HAP-1 (cell line): ENCODE data around the gene CNTNAP3.
"Not testable (repeated sequence)": the region's sequence is repeated elsewhere in the genome, so short reads cannot be mapped to it uniquely, and the experiment has no call there.

Source experiments
- DNase-seq, 2 experiments: peaks; one replicate each; pipeline ENCODE4 v3.0.0-alpha.2; 2016 to 2020; ENCODE audit warnings: low spot score in 2 of 2
- H3K27me3 ChIP-seq: fragments of 250-450 bp; sonication (Bioruptor Pico); 2 replicates; pipeline ENCODE4 v1.5.1; 2020; ENCODE audit warnings: low read depth, mild to moderate bottlenecking, moderate library complexity
- H3K36me3 ChIP-seq: fragments of 250-450 bp; sonication (Bioruptor Pico); replicated peaks from 2 replicates; pipeline ENCODE4 v1.5.1; 2020; ENCODE audit warnings: mild to moderate bottlenecking
- H3K4me1 ChIP-seq: fragments of 250-450 bp; sonication (Bioruptor Pico); 2 replicates; pipeline ENCODE4 v1.5.1; 2020; ENCODE audit warnings: mild to moderate bottlenecking
- H3K4me3 ChIP-seq: fragments of 250-450 bp; sonication (Bioruptor Pico); 2 replicates; pipeline ENCODE4 v1.5.1; 2020; ENCODE audit warnings: mild to moderate bottlenecking, moderate library complexity
- H3K9me3 ChIP-seq: fragments of 250-450 bp; sonication (Bioruptor Pico); 2 replicates; pipeline ENCODE4 v1.5.1; 2020; ENCODE audit warnings: mild to moderate bottlenecking, moderate library complexity
- in situ Hi-C: fragments of 300-500 bp; cut with MboI; formaldehyde crosslinking; loops from 3 replicates; pipeline ENCODE4 v1.14.3; 2020; ENCODE audit warnings: low sequenced_read_pairs, inconsistent platforms, mixed read lengths

Gene CNTNAP3

DNA sequence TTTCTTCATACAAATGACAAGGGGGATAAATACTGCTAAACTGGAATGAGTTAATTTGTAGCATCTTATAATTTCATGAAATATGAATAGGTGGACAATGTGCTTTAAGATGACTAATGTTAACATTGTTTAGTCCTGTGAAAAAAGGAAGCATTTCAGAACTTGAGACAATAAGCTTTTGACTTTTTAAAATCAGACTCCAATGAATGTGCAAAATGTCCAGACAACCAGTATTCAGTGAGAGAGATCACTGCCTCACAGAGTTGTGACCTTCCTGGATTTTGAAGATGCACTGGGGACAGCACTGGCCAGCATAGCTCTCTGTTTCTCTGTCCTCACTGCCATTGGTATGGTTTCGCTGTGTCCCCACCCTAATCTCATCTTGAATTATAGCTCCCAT is 249.7 kb downstream of the CNTNAP3 start:
- H3K9me3 ChIP-seq, H3K36me3 ChIP-seq, H3K4me1 ChIP-seq, DNase-seq, H3K4me3 ChIP-seq, in situ Hi-C loops, H3K27me3 ChIP-seq: not testable (repeated sequence)

DNA sequence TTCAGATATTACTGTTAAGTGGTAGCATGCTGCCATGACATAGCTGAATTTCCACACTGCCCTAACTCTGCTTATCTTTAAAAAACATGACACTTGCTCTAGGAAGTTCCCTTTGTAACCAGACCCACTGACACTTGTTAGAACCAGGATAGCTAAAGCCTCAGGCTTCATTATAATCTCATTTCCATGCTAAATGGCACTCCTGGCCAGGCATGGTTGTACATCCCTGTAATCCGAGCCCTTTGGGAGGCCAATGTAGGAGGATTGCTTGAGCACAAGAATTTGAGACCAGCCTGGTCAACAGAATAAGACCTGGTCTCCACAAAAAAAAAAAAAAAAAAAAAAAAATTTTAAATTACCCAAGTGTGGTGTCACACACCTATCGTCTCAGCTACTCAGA is 254.1 kb downstream of the CNTNAP3 start:
- H3K27me3 ChIP-seq, DNase-seq, in situ Hi-C loops, H3K36me3 ChIP-seq, H3K4me3 ChIP-seq, H3K9me3 ChIP-seq, H3K4me1 ChIP-seq: not testable (repeated sequence)

DNA sequence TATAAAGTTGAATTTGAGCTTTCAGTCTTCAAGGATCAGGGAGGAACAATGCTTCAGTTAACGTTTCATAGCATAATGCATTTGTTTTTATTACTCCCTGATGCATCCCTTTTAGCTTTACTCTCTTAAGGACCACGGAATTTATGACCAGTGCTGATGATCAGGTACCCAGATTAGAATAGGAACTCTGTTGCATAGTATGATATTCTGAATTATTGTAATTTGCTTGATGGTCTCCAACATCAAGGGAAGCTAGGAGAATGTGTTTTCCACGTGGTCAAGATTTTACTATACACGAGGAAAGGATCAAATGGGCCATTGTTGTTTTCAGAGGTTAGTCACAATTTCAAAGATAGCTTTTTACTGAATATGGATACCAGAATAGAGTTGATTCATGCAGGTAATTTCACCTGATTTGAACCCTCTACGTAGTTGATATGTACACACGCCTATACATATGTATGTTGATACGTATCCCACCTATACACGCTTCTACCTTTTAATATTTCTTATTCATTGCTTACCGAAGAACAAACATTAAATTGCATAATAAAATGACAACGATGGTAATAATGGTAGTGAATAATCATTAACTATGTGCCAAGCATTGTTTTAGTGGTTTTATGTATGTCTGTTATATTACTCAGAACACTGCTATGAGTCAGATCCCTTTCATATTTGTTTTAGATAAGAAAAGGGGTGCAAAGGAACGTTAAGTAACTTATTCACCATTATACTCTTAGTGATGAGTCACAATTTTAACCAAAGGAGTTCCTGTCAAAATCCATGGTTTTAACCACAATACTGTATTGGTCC is 257.6 kb downstream of the CNTNAP3 start:
- DNase-seq, H3K27me3 ChIP-seq, H3K9me3 ChIP-seq, in situ Hi-C loops, H3K36me3 ChIP-seq, H3K4me3 ChIP-seq, H3K4me1 ChIP-seq: not testable (repeated sequence)

DNA sequence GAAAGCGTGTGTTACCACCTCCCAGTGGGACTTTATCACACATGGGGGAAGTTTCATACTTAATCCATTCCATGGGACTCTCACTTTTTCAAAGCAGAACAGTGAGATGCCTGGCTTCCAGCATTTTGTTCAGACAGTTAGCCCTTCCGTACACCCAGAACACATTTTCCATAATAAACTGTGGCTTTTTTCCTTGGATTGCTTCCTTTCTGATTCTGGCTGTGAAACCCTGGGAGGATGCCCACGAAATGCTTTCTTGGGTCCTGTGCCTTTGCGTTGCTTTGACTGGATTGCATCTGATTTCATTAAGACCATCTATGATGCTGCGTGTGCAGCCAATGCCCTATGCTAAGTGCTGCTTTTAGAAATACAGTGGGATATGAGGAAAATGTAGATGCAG is 259.1 kb downstream of the CNTNAP3 start:
- H3K4me3 ChIP-seq, H3K27me3 ChIP-seq, in situ Hi-C loops, H3K36me3 ChIP-seq, DNase-seq, H3K4me1 ChIP-seq, H3K9me3 ChIP-seq: not testable (repeated sequence)

DNA sequence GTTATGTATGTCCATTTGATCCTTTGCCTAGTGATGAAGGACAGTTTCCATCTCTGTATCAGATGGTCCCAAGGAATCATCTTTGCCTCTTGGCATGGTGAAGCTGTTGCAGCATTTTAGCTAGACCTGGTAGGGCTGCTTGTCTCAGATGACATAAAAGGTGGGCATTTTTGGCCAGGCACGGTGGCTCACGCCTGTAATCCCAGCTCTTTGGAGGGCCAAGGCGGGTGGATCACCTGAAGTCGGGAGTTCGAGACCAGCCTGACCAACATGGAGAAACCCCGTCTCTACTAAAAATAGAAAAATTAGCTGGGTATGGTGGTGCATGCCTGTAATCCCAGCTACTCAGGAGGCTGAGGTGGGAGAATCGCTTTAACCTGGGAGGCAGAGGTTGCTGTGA is 259.8 kb downstream of the CNTNAP3 start:
- H3K4me3 ChIP-seq, DNase-seq, H3K36me3 ChIP-seq, H3K9me3 ChIP-seq, in situ Hi-C loops, H3K4me1 ChIP-seq, H3K27me3 ChIP-seq: not testable (repeated sequence)

DNA sequence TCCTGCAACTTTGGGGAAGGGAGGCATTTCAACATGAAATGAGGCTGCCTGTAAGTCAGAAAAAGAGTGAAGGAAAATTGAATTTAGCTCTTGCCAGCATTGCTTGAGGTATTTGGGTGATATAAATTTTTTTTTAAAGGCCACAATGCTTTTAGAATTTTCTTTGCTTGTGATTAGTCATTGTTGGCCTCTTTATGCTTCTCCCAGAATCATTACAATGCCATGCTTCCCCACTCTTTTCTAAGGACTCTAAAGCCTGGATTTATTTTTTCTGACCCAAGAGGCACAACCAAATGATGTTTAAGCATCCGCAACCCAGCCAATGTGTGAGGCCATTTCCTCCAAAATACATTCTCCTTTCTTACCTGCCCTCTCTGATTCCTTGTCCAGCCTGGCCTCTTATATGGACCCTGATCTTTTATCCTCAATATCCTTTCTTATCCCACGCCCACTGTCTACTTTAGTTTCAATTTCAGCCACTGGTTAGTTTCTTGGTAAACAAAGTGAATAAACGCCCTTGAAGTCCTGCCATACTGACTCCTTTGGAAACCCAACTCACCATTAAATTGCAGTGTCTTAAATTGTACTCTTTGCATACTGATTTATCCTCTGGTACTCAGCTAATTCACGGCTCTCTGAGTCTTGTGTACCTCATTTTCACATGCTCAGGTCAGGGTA is 261.9 kb downstream of the CNTNAP3 start:
- H3K36me3 ChIP-seq, DNase-seq, in situ Hi-C loops, H3K9me3 ChIP-seq, H3K4me1 ChIP-seq, H3K4me3 ChIP-seq, H3K27me3 ChIP-seq: not testable (repeated sequence)
